Activated T-helper 1 cell treated with anti-CD3 and anti-CD28 coated beads, Interleukin-12 subunit alpha, Interleukin-12 subunit beta, Interleukin-2, Interleukin-4 antibody, amounts not matched to agents 30 ng/mL and 10 ng/mL and 1 ng/mL, durations not matched to agents 14 hours and 24 hours and 36 hours (primary cell): Measurements from ENCODE around the gene RHOH. TPM values are rescaled to one million over a fixed set of nuclear protein-coding genes. Genes with fewer than 3 reads are reported as not detected.

Source experiments
- DNase-seq: peaks from one replicate; pipeline ENCODE4 v3.0.0; 2021; ENCODE audit warnings: low spot score
- H3K27ac Mint-ChIP-seq: one replicate; pipeline ENCODE4 v1.8.0; 2021; ENCODE audit warnings: mild to moderate bottlenecking, mixed read lengths
- H3K27me3 Mint-ChIP-seq: one replicate; pipeline ENCODE4 v1.8.0; 2022; ENCODE audit warnings: mild to moderate bottlenecking, moderate library complexity, mixed read lengths; ENCODE audit not compliant: insufficient read depth
- H3K36me3 Mint-ChIP-seq: one replicate; pipeline ENCODE4 v1.8.0; 2021; ENCODE audit warnings: low read depth, mixed read lengths
- H3K4me1 Mint-ChIP-seq: one replicate; pipeline ENCODE4 v1.8.0; 2021; ENCODE audit warnings: low read depth, mixed read lengths
- H3K4me3 Mint-ChIP-seq: one replicate; pipeline ENCODE4 v1.8.0; 2021; ENCODE audit warnings: mild to moderate bottlenecking, moderate library complexity, mixed read lengths
- H3K9me3 Mint-ChIP-seq: one replicate; pipeline ENCODE4 v1.8.0; 2021; ENCODE audit warnings: mixed read lengths
- intact Hi-C: fragments of 100-400 bp; cut with micrococcal nuclease; formaldehyde crosslinking; loops from one replicate; pipeline ENCODE4 v1.15.1; 2024
- total RNA-seq: library from RNA; stranded (reverse); gene quantifications from 2 replicates; pipeline ENCODE4 v1.2.3, GENCODE V29; 2022

RHOH gene
- total RNA-seq, 1 donor from 2014 or later = 105 TPM

- Mint-ChIP-seq H3K27ac (peak overlapping the region; percentile 92), H3K36me3 (peaks cover 73% of the 10 kb centered on the region), H3K4me3 (peak overlapping the region; percentile 70), H3K9me3 (no peaks in the 10 kb centered on the region), H3K4me1 (peaks cover 88% of the 10 kb centered on the region), H3K27me3 (no peaks in the 10 kb centered on the region)
- DNase-seq = no peak
- intact Hi-C loops = loop anchor here (1.0 kb wide), 1 partner anchor 8 kb away; no protein-coding TSS in a partner anchor
These were observed 16.1 kb downstream of the RHOH start for GRCh38 chr4:40212674-40213527.

DNA sequence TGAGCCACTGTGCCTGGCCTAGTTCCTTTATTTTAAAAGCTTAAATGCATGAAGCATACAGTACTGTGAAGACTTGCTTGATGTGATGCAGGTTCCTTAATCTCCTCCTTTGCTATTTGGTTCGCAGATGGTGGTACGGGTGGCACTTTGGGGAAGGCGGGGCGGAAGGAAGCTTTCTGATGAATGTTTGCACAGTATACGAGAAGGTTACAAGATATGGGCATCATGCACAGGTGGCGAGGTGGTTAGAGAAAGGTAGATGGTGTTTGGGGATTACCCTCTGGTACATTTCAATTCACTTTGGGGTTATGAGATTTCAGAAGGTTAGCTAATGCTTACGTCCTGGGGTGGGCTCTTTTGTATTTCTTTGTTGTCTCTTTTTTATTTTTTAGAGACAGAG is 17.2 kb downstream of the RHOH start:
- H3K4me1 Mint-ChIP-seq = peaks cover 90% of the 10 kb centered on the region
- no peaks in the 10 kb centered on the region for H3K27me3 Mint-ChIP-seq
- peaks cover 73% of the 10 kb centered on the region for H3K36me3 Mint-ChIP-seq
- H3K4me3 Mint-ChIP-seq = peak overlapping the region; percentile 70
- H3K27ac Mint-ChIP-seq = peak overlapping the region; percentile 92
- no peaks in the 10 kb centered on the region for H3K9me3 Mint-ChIP-seq
- DNase-seq = no peak
- intact Hi-C loops = loop anchor here (1.0 kb wide), 1 partner anchor 8 kb away; no protein-coding TSS in a partner anchor

DNA sequence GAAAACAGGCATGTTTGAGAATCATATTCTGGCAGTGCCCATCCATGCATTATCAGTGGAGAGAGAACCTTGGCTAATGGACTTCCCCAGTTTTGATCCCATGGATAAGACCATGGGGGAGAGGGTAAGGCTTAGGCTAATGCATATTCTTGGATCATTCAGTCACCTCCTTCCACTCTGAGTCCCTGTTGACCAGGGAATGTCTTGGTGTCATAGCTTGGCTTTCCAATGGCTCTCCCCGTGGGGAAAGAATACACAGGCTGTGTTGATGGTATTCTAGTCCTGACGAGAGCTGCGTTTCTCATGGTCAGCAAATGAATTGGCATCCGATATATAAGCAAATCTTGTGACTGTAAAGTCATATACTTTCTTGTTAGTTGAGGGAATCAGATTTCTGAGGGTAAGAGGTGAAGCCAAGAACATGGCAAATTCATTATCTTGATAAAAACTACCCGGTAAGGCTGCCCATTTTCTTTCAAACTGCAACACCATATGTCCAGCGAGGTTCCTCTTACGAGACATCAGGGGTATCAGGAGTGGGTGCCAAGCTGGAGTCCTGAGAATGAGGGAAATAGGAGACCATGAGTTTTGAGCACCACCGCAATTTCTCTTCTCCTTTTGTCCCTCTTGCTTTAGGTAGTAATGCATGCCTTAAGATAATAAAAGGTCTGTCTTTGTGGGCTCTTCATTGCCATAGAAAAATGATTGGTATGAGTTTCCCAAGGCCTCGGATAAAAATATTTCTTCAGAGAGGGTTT is 18.0 kb downstream of the RHOH start:
- no peak for DNase-seq
- Mint-ChIP-seq H3K4me1 (peaks cover 91% of the 10 kb centered on the region), H3K4me3 (peak overlapping the region; percentile 54), H3K9me3 (no peaks in the 10 kb centered on the region), H3K36me3 (peaks cover 75% of the 10 kb centered on the region), H3K27ac (peak overlapping the region; percentile 92), H3K27me3 (no peaks in the 10 kb centered on the region)
- intact Hi-C loops = loop anchor here (1.0 kb wide), 1 partner anchor 7 kb away; no protein-coding TSS in a partner anchor

DNA sequence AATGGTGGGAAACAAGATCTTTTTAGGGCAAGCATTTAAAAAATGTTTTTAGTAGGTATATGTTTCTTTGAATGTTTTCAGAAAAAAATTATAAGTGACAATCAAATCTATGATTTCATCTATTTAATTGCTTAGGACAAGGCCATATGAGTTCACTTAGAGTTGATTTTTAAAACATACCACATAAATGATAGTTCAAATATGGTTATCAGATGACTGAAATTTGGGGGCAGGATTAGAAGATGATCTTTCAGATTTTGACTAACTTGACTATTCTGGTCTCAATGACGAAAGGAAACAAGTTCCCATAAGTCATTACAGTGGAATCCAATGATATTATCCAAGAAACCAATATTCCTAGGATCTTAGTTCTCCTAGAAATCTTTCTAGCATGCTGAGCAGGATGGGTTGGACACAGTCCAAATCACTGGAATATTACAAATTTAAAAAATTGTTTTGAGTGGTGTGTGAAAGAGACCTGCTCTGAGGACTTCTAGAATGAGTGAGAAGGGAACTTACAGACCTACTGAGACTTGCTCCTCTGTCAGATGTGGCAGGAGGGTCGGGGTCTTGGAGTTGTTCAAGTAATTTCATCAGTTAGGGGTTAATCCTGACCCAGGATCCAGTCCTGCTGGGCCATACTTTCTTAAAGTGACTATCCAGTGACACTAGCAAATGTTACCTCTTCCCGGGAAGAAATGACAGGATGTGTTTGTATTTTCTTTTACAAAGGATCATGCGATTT is 20.0 kb downstream of the RHOH start:
- H3K36me3 Mint-ChIP-seq = peaks cover 74% of the 10 kb centered on the region
- H3K27ac Mint-ChIP-seq = peak overlapping the region; percentile 85
- no peaks in the 10 kb centered on the region for H3K27me3 Mint-ChIP-seq
- H3K4me3 Mint-ChIP-seq = peak overlapping the region; percentile 70
- H3K9me3 Mint-ChIP-seq = no peaks in the 10 kb centered on the region
- peaks cover 90% of the 10 kb centered on the region for H3K4me1 Mint-ChIP-seq
- intact Hi-C loops = loop anchor here (1.0 kb wide), 1 partner anchor 11 kb away; no protein-coding TSS in a partner anchor
- no peak for DNase-seq

GRCh38 chr4:40221744-40222143 is 24.9 kb downstream of the RHOH start:
- Mint-ChIP-seq H3K27me3 (no peaks in the 10 kb centered on the region), H3K9me3 (peaks cover 8% of the 10 kb centered on the region), H3K36me3 (peaks cover 70% of the 10 kb centered on the region), H3K27ac (peak overlapping the region; percentile 55), H3K4me1 (peaks cover 90% of the 10 kb centered on the region), H3K4me3 (peak overlapping the region; percentile 10)
- no peak for DNase-seq
- intact Hi-C loops = loop anchor here (1.0 to 10.0 kb wide), 2 partner anchors 7 to 403 kb away; partner anchors contain the start of gene RBM47

- no peak overlapping the region for H3K27ac Mint-ChIP-seq
- intact Hi-C loops = loop anchor here (10.0 kb wide), 1 partner anchor 401 kb away; the partner anchor contains the start of gene RBM47
- peaks cover 8% of the 10 kb centered on the region for H3K9me3 Mint-ChIP-seq
- no peaks in the 10 kb centered on the region for H3K27me3 Mint-ChIP-seq
- H3K4me3 Mint-ChIP-seq = no peak overlapping the region
- H3K36me3 Mint-ChIP-seq = peaks cover 55% of the 10 kb centered on the region
- DNase-seq = no peak
- H3K4me1 Mint-ChIP-seq = peaks cover 90% of the 10 kb centered on the region
These were observed 26.5 kb downstream of the RHOH start for GRCh38 chr4:40223343-40223742.

GRCh38 chr4:40224432-40224831 is 27.6 kb downstream of the RHOH start:
- no peak overlapping the region for H3K4me3 Mint-ChIP-seq
- intact Hi-C loops = loop anchor here (10.0 kb wide), 1 partner anchor 400 kb away; the partner anchor contains the start of gene RBM47
- H3K9me3 Mint-ChIP-seq = peaks cover 8% of the 10 kb centered on the region
- peaks cover 92% of the 10 kb centered on the region for H3K4me1 Mint-ChIP-seq
- H3K27ac Mint-ChIP-seq = peak overlapping the region; percentile 70
- no peaks in the 10 kb centered on the region for H3K27me3 Mint-ChIP-seq
- DNase-seq = no peak
- H3K36me3 Mint-ChIP-seq = peaks cover 55% of the 10 kb centered on the region

DNA sequence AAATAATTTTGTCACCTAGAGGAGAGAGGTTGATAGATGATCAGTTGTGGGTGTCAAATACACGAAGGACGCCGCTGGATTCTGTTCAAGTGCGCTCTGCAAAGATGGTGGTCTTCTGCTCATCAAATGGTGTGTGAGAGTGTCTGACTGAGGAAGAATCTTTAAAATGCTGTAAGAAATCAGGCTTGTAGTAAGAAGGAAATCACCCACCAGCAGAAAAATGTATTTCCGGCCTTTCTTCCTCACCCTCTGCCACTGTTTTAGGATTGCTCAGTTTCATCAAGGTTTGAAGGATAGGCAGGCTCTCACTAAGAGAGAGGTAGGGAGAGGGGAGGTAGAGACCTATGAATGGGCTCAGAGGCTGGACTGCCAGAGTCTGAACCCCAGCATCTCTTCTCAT is 28.7 kb downstream of the RHOH start:
- Mint-ChIP-seq H3K4me3 (peak overlapping the region; percentile 48), H3K4me1 (peaks cover 90% of the 10 kb centered on the region), H3K9me3 (peaks cover 8% of the 10 kb centered on the region), H3K27ac (peak overlapping the region; percentile 85), H3K27me3 (no peaks in the 10 kb centered on the region), H3K36me3 (peaks cover 46% of the 10 kb centered on the region)
- intact Hi-C loops = loop anchor here (5.0 to 10.0 kb wide), 2 partner anchors 33 to 399 kb away; partner anchors contain the start of gene RBM47
- no peak for DNase-seq

GRCh38 chr4:40227284-40227683 is 30.5 kb downstream of the RHOH start:
- intact Hi-C loops = loop anchor here (1.0 to 10.0 kb wide), 9 partner anchors 10 to 446 kb away; partner anchors contain the start of gene RBM47
- H3K9me3 Mint-ChIP-seq = peaks cover 8% of the 10 kb centered on the region

GRCh38 chr4:40228497-40229365 is 31.9 kb downstream of the RHOH start:
- peak overlapping the region; percentile 90 for H3K27ac Mint-ChIP-seq
- H3K36me3 Mint-ChIP-seq = peaks cover 42% of the 10 kb centered on the region
- peak overlapping the region; percentile 64 for H3K4me3 Mint-ChIP-seq
- H3K27me3 Mint-ChIP-seq = no peaks in the 10 kb centered on the region
- intact Hi-C loops = loop anchor here (1.0 to 10.0 kb wide), 10 partner anchors 14 to 681 kb away; partner anchors contain the start of gene RBM47
- H3K9me3 Mint-ChIP-seq = peaks cover 12% of the 10 kb centered on the region
- peaks cover 88% of the 10 kb centered on the region for H3K4me1 Mint-ChIP-seq
- DNase-seq = no peak

More at GRCh38 chr4:40227284-40227683, 30.5 kb downstream of the RHOH start:
- Mint-ChIP-seq H3K4me3 (peak overlapping the region; percentile 58), H3K36me3 (peaks cover 45% of the 10 kb centered on the region), H3K4me1 (peaks cover 90% of the 10 kb centered on the region), H3K27me3 (no peaks in the 10 kb centered on the region), H3K27ac (peak overlapping the region; percentile 85)
- DNase-seq = peak; percentile 58

GRCh38 chr4:40231316-40231863 is 34.6 kb downstream of the RHOH start:
- Mint-ChIP-seq H3K9me3 (peaks cover 4% of the 10 kb centered on the region), H3K27me3 (no peaks in the 10 kb centered on the region), H3K36me3 (peaks cover 46% of the 10 kb centered on the region), H3K4me1 (peaks cover 84% of the 10 kb centered on the region), H3K4me3 (peak overlapping the region; percentile 79), H3K27ac (peak overlapping the region; percentile 90)
- intact Hi-C loops = no loop called here
- DNase-seq = no peak
